NCI-H1694 (cell line): ENCODE results near the gene RIPPLY3.
"Not testable (repeated sequence)": the region's sequence is repeated elsewhere in the genome, so short reads cannot be mapped to it uniquely, and the experiment has no call there.

ENCODE experiments used
- DNase-seq: peaks from one replicate; lab custom pipeline; 2025; lab: John Stamatoyannopoulos, UW

RIPPLY3 gene

GRCh38 chr21:37017951-37018679 lies 11.6 kb downstream of the RIPPLY3 start:
- DNase-seq: no peak

GRCh38 chr21:37026499-37026898 lies 20.0 kb downstream of the RIPPLY3 start:
- no peak for DNase-seq

- no peak for DNase-seq
These were observed 22.1 kb downstream of the RIPPLY3 start for GRCh38 chr21:37028570-37028969.

GRCh38 chr21:37030864-37031263 lies 24.4 kb downstream of the RIPPLY3 start:
- no peak for DNase-seq

GRCh38 chr21:37032293-37032692 lies 25.8 kb downstream of the RIPPLY3 start:
- no peak for DNase-seq

GRCh38 chr21:37032877-37033471 lies 26.5 kb downstream of the RIPPLY3 start:
- DNase-seq: no peak

GRCh38 chr21:37034394-37034793 lies 27.9 kb downstream of the RIPPLY3 start:
- not testable (repeated sequence) for DNase-seq

GRCh38 chr21:37036177-37036576 lies 29.7 kb downstream of the RIPPLY3 start:
- DNase-seq: no peak

GRCh38 chr21:37039411-37040075 lies 33.0 kb downstream of the RIPPLY3 start:
- no peak for DNase-seq

- DNase-seq: no peak
These were observed 33.7 kb downstream of the RIPPLY3 start for GRCh38 chr21:37040212-37040611.

GRCh38 chr21:37041706-37042271 lies 35.3 kb downstream of the RIPPLY3 start:
- no peak for DNase-seq

GRCh38 chr21:37043818-37044217 lies 37.3 kb downstream of the RIPPLY3 start:
- DNase-seq: no peak

- DNase-seq: no peak
These were observed 38.1 kb downstream of the RIPPLY3 start for GRCh38 chr21:37044643-37045042.

GRCh38 chr21:37045149-37045548 lies 38.6 kb downstream of the RIPPLY3 start:
- no peak for DNase-seq

- no peak for DNase-seq
These were observed 39.1 kb downstream of the RIPPLY3 start for GRCh38 chr21:37045556-37045955.

GRCh38 chr21:37047079-37047478 lies 40.6 kb downstream of the RIPPLY3 start:
- DNase-seq: no peak

GRCh38 chr21:37049741-37050140 lies 43.2 kb downstream of the RIPPLY3 start:
- not testable (repeated sequence) for DNase-seq

- no peak for DNase-seq
These were observed 48.9 kb downstream of the RIPPLY3 start for GRCh38 chr21:37055271-37055855.

GRCh38 chr21:37057614-37058013 lies 51.1 kb downstream of the RIPPLY3 start:
- DNase-seq: no peak

- no peak for DNase-seq
These were observed 51.8 kb downstream of the RIPPLY3 start for GRCh38 chr21:37058261-37058660.

GRCh38 chr21:37059181-37059580 lies 52.7 kb downstream of the RIPPLY3 start:
- no peak for DNase-seq

- peak; percentile 95 for DNase-seq
These were observed 53.8 kb downstream of the RIPPLY3 start for GRCh38 chr21:37060296-37060695.
